Eye (tissue), 1 donor: Measurements from ENCODE around the gene CYB561A3.

ENCODE experiments used
- DNase-seq: peaks from one replicate; pipeline ENCODE4 v3.0.0-alpha.2; 2015

Gene CYB561A3

DNA sequence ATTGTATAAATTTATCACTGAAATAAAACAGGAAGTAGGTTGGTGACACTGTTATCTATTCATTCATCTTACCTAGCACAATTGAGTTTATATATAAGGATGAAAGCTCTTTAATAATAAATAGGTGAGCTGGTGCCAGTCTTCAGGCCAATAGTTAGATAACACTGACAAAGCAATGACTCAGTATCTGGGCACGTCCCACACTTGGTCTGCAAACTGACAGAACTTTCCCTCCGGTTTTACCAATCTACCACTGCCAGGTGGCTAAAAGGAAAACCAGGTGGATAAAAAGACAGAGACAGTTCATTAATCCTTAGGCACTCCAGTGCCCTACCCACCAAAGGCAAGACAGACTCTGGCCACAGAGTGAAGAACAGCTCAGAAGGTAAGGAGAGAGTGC lies 46.4 kb downstream of the CYB561A3 start:
- no peak for DNase-seq

DNA sequence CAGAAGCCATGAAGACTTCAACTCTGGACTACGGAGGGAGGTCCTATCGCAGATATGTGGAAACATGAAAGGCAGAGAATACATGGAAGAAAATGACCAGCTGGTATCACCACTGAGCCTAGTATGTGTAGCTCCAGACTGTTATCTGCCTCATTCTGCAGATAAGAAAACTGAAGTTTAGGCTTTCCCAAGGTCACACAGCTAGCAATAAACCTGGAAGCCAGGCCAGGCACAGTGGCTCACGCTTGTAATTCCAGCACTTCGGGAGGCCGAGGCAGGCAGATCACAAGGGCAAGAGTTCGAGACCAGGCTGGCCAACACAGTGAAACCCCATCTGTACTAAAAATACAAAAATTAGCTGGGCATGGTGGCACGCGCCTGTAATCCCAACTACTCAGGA lies 50.9 kb downstream of the CYB561A3 start:
- DNase-seq: no peak

DNA sequence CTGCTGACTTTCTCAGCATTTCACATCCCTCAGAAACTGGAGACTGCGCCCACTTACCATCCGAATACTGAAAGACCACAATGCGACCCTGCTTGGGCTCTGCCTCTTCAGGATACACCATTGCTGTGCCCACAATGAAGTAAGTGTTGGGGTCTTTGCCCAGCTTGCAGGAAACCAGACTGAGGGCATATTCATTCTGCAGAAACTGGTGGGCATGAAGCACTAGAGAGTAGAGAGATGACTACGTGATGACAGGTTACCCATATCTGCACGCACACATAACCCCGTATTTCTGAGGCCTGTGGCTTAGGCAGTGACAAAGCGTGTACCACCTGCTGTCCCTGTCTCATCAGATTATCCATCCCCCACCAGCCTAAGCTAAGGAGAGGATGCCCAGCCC lies 51.9 kb downstream of the CYB561A3 start:
- no peak for DNase-seq

DNA sequence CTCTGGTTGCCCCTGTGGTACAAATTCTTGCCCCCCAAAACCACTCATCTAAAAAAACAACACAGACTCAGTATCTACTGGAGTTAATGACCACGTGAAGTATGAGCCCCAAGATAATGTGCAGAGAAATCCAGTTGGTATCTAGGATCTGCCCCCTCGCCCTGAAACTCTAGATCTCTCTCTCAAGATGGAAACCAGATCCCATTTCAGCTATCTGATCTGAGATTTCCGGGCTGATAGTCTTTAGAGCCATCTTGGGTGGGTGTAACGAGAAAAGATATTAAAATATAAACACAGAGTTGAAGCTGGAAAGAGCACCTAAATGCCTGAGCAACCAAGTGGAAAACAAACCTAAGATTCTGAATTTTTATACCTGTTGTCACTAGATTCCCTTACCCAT lies 52.5 kb downstream of the CYB561A3 start:
- no peak for DNase-seq

DNA sequence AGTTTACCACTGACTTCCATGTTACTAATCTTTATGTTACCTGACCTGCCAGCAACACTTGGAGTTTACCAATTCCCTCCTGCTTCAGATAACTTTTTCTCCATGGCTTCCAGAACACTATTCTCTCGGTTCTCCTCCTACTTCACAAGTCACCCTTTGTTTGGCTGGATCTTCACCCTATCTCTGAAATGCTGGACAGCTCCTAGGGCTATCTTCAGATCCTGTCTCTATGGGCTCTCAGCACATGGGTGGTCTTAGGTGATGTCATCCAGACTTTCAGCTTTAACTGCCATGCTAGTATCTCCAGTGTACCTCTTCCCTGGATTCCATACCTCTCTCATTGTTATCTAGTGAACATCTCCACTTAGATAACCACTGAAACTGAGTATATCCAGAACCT lies 54.3 kb downstream of the CYB561A3 start:
- DNase-seq: no peak

DNA sequence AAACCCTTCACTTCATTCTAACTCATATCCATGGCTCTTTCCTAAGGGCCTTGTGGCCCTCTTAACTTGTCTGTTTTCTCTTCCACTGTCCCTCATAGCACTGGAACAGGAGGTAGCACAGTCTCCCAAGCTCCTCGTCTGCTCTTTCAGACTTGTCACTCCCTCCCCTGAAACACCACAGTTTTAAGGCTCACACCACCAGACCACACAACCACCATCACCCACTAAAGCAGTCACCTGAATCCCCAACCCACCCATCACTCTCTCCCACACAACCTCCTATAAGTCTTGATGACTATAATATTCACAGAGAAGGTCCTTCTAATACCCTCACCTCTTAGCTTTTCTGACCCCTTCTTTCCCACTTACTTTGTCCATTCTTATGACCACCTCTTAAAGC lies 55.5 kb downstream of the CYB561A3 start:
- no peak for DNase-seq

DNA sequence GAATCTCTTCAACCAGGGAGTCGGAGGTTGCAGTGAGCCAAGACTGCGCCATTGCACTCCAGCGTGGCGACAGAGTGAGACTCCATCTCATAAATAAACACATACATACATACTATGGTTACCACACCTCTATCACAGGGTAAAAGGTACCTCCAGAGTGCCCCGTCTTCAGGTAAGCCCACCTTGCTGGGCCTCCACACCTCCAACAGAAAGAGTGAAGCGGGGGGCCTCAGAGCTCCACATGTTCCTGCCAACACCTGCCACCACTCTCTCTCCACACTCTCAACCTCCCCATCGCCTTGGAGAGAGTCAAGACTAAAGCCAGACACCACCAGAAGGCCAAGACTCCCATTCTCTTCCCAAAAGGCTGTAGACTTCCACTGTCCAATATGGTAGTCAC lies 56.3 kb downstream of the CYB561A3 start:
- no peak for DNase-seq

DNA sequence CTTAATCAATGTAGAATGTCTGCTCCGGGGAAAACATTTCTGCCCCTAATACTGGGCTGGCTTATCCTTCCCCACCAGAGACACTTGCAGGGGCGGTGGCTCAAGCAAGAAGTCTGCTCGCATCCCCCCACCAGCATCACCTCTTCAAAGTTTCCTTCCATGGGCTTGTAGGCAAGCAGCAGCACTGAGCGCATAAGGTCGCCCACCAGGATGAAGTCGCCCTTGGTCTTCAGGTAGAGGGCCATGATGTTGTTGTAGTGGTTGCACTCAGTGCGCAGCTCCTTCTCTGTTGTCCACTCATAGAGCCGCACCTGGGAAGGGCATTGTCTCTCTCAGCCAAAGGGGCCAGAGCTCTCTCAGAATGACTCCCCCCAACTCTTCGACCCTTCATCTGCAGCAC lies 58.0 kb downstream of the CYB561A3 start:
- DNase-seq: no peak

DNA sequence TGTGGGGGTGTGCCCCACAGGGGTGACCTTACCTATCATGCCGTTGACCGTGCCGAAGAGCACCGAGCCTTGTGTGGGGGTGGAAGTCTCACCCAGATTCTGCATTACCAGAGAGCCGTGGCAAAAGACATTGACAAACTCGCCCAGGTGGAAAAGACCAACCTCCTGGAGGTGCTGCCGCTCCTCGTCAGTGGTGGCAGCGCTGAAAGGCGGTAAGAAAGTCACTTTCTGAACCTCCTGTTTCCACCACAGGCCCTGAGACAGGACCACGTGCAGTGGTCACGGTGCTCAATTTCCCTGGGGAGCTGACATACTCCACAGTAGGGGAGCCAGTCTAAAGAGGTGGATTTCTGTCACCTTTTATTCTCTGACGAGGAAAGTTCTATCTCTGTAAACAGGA lies 59.1 kb downstream of the CYB561A3 start:
- DNase-seq: no peak
